Parathyroid adenoma (tissue), 2 donors: ENCODE measurements around the gene B3GNT7.

Experiments used
- H2AFZ ChIP-seq: fragments of 300-600 bp; sonication (generic); one replicate; pipeline ENCODE4 v1.7.0; 2017; ENCODE audit warnings: antibody characterized with exemption, mild to moderate bottlenecking
- H3K27ac ChIP-seq: fragments of 300-600 bp; sonication (generic); one replicate; pipeline ENCODE4 v1.7.0; 2017
- H3K27me3 ChIP-seq: fragments of 300-600 bp; sonication (generic); one replicate; pipeline ENCODE4 v1.7.0; 2017; ENCODE audit warnings: low read length; ENCODE audit not compliant: control insufficient read depth, insufficient read depth
- H3K36me3 ChIP-seq: fragments of 300-600 bp; sonication (generic); one replicate; pipeline ENCODE4 v1.7.0; 2017; ENCODE audit warnings: low read length; ENCODE audit not compliant: control insufficient read depth, insufficient read depth
- H3K4me1 ChIP-seq: fragments of 300-600 bp; sonication (generic); one replicate; pipeline ENCODE4 v1.7.0; 2017; ENCODE audit warnings: control low read depth
- H3K4me2 ChIP-seq: fragments of 300-600 bp; sonication (generic); one replicate; pipeline ENCODE4 v1.7.0; 2017; ENCODE audit warnings: low read length
- H3K4me3 ChIP-seq: fragments of 300-600 bp; sonication (generic); one replicate; pipeline ENCODE4 v1.7.0; 2017; ENCODE audit warnings: low read depth, low read length
- H3K79me2 ChIP-seq: fragments of 300-600 bp; sonication (generic); one replicate; pipeline ENCODE4 v1.7.0; 2017; ENCODE audit warnings: control low read depth
- H3K9ac ChIP-seq: fragments of 300-600 bp; sonication (generic); one replicate; pipeline ENCODE4 v1.7.0; 2017; ENCODE audit warnings: mild to moderate bottlenecking
- H3K9me3 ChIP-seq: fragments of 300-600 bp; sonication (generic); one replicate; pipeline ENCODE4 v1.7.0; 2017; ENCODE audit warnings: low read length; ENCODE audit not compliant: control insufficient read depth
- CTCF ChIP-seq: fragments of 300-600 bp; sonication (generic); IDR thresholded peaks from one replicate; pipeline ENCODE4 v1.7.0; 2017; ENCODE audit warnings: antibody characterized with exemption, mild to moderate bottlenecking
- donor health status: primary hyperparathyroidism.

Gene B3GNT7

GRCh38 chr2:231411237-231411636 is 15.7 kb downstream of the B3GNT7 start:
- no peaks in the 10 kb centered on the region for H3K27me3 ChIP-seq
- no peak overlapping the region for H3K9ac ChIP-seq
- no peak overlapping the region for H3K27ac ChIP-seq
- H3K4me3 ChIP-seq: no peak overlapping the region
- no peaks in the 10 kb centered on the region for H3K36me3 ChIP-seq
- H3K79me2 ChIP-seq: no peaks in the 10 kb centered on the region
- H3K4me1 ChIP-seq: no peaks in the 10 kb centered on the region
- no peak overlapping the region for H2AFZ ChIP-seq
- no peak for TF ChIP-seq CTCF
- no peak overlapping the region for H3K4me2 ChIP-seq
- H3K9me3 ChIP-seq: no peaks in the 10 kb centered on the region

DNA sequence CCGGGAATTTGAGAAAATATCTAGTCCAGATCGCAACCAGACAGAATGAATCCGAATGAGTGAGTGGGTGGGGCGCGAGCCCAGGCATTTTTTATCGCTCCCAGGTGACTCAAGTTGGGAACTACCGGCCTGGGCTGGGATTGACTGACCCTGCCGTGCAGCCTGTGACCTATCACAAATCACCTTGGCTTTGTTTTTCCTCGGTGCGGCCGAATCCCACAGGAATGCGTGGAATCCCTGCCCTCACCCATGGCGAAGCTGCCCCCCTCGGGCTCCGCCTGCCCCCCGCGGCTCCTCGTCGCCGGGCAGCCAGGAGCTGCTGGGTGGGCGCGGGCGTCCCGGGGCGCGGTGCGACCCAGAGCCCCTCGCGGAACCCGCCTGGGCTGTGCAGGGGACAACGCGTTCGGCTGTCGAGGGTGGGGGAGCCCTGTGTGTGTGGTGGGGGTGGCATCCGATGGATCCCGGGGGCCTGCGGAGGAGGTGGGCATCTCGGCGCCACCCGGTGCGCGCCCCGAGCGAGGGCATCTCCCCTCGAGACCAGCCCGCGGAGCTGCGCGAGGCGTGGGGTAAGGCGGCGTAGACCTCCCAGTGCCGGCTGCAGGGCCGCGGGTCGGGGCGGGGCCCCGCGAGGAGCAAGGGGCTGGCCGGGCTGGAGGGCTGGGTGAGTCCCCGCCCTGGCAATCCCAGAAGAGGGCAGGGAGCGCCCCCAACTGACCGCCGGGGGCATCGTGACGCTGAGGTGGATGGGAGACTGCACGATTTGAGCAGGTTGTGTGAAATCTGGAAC is 16.5 kb downstream of the B3GNT7 start:
- peak; percentile 89 for TF ChIP-seq CTCF
- Histone ChIP-seq H3K4me1 (no peaks in the 10 kb centered on the region), H3K4me3 (peak overlapping the region; percentile 63), H3K9me3 (no peaks in the 10 kb centered on the region), H3K27ac (no peak overlapping the region), H2AFZ (peak overlapping the region; percentile 99), H3K27me3 (no peaks in the 10 kb centered on the region), H3K4me2 (peak overlapping the region; percentile 87), H3K9ac (no peak overlapping the region), H3K36me3 (no peaks in the 10 kb centered on the region), H3K79me2 (no peaks in the 10 kb centered on the region)

DNA sequence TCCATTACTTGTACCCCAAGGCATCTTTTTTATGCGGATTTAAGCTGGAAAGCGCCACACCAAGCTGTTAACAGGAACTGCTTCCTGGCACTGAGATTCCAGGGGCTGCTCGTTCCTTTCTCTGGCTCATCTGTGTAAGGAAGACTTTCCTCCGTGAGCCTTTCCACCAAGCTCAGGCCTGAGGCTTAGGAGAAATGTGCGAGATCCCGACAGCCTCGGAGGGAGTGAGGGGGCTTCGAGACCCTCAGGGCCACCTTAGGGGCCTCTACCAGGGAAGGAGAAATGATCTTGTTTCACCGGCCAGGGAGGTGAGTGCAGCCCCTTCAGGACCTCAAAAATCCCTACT is 17.1 kb downstream of the B3GNT7 start:
- no peaks in the 10 kb centered on the region for H3K9me3 ChIP-seq
- no peaks in the 10 kb centered on the region for H3K79me2 ChIP-seq
- H3K4me1 ChIP-seq: no peaks in the 10 kb centered on the region
- H3K4me3 ChIP-seq: peak overlapping the region; percentile 63
- no peak overlapping the region for H3K9ac ChIP-seq
- H2AFZ ChIP-seq: peak overlapping the region; percentile 99
- peak overlapping the region; percentile 87 for H3K4me2 ChIP-seq
- no peak for TF ChIP-seq CTCF
- H3K27me3 ChIP-seq: no peaks in the 10 kb centered on the region
- no peaks in the 10 kb centered on the region for H3K36me3 ChIP-seq
- no peak overlapping the region for H3K27ac ChIP-seq

GRCh38 chr2:231413456-231413855 is 17.9 kb downstream of the B3GNT7 start:
- no peaks in the 10 kb centered on the region for H3K36me3 ChIP-seq
- H3K4me3 ChIP-seq: no peak overlapping the region
- no peak overlapping the region for H3K9ac ChIP-seq
- no peak for TF ChIP-seq CTCF
- no peak overlapping the region for H3K27ac ChIP-seq
- no peak overlapping the region for H2AFZ ChIP-seq
- no peak overlapping the region for H3K4me2 ChIP-seq
- no peaks in the 10 kb centered on the region for H3K27me3 ChIP-seq
- no peaks in the 10 kb centered on the region for H3K4me1 ChIP-seq
- H3K9me3 ChIP-seq: no peaks in the 10 kb centered on the region
- no peaks in the 10 kb centered on the region for H3K79me2 ChIP-seq

- no peak for TF ChIP-seq CTCF
- no peaks in the 10 kb centered on the region for H3K36me3 ChIP-seq
- H3K4me2 ChIP-seq: no peak overlapping the region
- H2AFZ ChIP-seq: peak overlapping the region; percentile 21
- H3K79me2 ChIP-seq: no peaks in the 10 kb centered on the region
- H3K4me3 ChIP-seq: no peak overlapping the region
- H3K9me3 ChIP-seq: no peaks in the 10 kb centered on the region
- no peaks in the 10 kb centered on the region for H3K4me1 ChIP-seq
- H3K27ac ChIP-seq: no peak overlapping the region
- no peaks in the 10 kb centered on the region for H3K27me3 ChIP-seq
- no peak overlapping the region for H3K9ac ChIP-seq
Observed at GRCh38 chr2:231413921-231414476, 18.5 kb downstream of the B3GNT7 start.
